Measurements from ENCODE around the gene PERP.
"Not testable (repeated sequence)": the region's sequence is repeated elsewhere in the genome, so short reads cannot be mapped to it uniquely, and the experiment has no call there.

Gene PERP

GRCh38 chr6:138104618-138105213 is 2.5 kb downstream of the PERP start:
- peak; percentile 12 for DNase-seq

- DNase-seq: no peak
Observed at GRCh38 chr6:138103871-138104270, 3.3 kb downstream of the PERP start.

DNA sequence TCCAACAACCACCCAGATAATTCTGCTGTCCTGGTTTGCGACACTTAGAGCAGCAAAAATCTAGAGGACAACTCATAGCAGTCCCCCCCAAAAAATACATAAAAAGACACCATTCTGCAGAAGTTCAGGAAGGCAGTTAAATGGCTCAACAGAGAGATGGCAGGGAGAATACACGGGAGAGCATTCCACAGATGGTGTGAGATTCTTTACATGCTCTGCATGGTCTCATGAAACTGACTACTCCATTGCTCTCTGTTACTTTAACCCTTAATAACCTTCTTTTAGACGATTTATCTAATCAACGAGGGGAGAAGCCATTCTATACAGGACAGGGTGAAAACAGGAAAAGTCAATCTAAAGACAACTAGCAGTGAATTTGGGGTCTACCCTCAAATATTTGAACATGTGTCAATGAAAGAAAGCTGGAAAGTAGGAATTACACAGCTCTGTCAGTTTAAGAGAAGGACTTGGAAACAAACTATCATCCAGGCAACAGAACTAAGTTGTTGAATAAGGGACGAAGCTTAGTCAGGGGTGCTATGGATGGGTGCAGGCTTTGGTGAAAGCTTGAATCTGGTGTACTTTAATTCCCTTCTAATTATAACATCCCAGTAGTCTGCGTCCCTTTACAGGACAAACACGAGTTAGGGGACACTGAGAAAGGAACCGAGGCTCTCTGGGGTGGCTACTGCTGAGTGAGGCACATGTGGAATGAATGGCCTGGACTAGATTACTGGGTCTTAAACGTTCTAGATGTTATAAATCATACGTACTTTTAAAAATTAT is 5.1 kb downstream of the PERP start:
- no peak for DNase-seq

GRCh38 chr6:138099832-138100231 is 7.4 kb downstream of the PERP start:
- no peak for DNase-seq

DNA sequence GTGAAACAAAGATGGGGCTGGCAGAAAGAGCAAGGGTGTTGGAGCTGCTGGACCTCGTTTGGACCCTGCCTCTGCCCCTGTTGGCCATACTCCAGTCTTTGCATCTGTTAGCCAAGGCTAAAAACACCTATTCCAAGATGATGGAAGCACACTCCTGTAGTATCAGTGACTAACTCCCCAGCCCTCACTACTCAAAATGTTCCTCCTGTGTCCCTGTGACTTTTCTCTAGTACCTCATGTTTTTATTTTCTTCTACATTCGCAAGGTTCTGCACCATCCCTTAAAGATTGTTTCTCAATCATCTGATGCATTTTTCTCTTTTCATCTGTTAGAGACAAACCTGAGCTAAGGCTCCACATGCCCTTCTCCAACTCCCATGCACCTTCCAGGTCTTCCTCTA is 8.9 kb downstream of the PERP start:
- no peak for DNase-seq

- DNase-seq: no peak
Observed at GRCh38 chr6:138094260-138094659, 13.0 kb downstream of the PERP start.

GRCh38 chr6:138093632-138094031 is 13.6 kb downstream of the PERP start:
- no peak for DNase-seq

DNA sequence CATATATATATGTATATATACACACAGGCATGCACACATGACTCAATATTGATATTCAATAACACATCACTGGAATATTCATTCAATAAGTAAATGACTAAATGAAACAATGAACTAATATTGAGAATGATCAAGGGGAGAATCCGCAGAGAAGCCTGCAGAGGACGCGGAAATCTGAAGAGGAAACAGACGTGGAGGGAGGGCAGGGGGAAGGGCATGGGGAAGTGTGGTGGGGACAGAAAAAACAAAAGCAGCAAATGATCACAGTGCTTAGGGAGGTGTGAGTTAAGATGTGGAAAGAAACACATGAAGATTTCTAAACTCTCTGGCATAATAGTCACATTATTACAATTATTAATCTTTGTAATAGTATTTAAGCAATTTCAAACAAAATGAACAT is 14.5 kb downstream of the PERP start:
- DNase-seq: no peak

GRCh38 chr6:138089325-138089724 is 17.9 kb downstream of the PERP start:
- DNase-seq: no peak

GRCh38 chr6:138088326-138088762 is 18.9 kb downstream of the PERP start:
- DNase-seq: peak; percentile 13

DNA sequence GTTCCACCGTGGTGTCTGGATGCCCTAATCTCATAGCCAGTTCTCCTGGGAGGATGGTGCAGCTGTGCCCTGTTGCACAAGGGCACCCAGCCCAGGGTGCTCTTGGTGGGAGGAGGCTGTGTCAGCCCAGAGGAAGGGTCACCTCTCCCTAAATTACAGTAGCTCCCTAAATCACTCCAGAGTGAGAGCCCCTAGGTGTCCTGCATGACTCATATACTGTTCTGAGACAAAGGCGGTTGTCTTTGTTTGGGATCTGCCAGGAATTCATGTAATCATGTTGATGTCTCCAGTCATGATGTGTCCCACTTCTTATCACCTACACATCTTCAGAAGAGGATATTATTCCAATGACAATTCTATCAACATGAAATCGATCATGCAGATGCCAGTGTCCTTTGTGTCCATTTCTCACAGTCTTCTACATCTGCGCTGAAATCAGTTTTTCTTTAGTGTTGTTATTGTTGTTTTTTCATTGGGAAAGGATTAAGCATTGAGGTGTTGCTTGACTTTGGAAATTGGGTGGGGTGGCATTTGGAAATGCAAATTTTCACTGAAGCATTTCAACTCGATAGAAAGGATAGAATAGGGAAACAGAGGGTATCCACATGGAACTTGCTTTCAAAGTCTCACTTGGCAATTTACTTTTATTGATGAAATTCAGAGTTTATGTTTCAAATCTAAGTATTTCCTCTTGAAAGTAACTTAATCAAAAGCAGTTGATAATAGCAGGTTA is 19.5 kb downstream of the PERP start:
- no peak for DNase-seq

- no peak for DNase-seq
Observed at GRCh38 chr6:138086573-138087196, 20.5 kb downstream of the PERP start.

DNA sequence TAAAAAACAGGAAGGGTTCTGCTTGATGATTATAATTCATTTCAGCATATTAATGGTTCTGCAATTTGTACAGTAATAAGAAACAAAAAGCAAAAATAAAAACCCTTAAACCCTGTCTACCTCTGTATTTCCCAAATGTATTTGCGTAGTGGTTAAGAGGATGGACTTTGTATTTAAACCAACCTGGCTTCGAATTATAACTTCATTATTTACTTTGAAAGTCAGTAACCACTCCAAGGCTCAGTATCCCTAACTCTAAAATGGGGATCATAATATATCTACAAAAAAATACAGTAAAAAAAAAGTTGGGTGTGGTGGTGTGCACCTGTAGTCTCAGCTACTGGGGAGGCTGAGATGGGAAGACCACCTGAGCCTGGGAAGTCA is 21.4 kb downstream of the PERP start:
- no peak for DNase-seq

DNA sequence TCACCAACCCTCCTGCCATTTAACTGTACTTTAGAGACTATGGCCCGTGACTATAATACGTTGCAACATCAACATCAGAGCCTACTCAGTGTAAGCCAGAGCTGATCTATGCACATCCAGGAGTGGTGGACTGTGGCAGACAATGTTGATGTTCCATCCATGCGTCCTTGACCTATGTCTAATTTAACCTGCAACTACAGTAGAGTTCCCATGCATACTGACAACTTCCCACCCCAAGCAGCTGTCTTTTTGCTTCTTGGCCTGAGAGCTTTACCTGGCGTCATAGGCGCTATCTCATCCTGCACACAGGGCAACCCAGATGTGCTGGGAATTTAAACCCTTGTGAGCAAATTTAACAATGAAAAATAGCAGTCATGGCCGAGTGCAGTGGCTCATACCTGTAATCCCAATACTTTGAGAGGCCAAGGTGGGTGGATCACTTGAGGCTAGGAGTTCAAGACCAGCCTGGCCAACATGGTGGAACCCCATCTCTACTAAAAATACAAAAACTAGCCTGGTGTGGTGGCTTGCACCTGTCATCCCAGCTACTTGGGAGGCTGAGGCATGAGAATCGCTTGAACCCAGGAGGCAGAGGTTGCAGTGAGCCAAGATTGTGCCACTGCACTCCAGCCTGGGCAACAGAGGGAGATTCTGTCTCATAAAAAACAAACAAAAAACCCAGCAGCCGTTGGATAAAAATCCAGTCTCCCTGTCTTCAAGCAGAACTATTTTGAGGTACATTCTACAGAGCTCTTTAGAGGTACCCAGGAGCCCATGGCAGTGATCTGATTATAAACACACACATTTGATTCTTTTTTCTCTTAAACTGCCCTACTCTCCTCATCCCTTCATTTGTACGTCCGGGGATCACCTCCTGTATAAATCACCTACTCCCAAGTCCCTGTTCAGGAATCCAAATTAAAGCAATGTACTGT is 22.0 kb downstream of the PERP start:
- no peak for DNase-seq

DNA sequence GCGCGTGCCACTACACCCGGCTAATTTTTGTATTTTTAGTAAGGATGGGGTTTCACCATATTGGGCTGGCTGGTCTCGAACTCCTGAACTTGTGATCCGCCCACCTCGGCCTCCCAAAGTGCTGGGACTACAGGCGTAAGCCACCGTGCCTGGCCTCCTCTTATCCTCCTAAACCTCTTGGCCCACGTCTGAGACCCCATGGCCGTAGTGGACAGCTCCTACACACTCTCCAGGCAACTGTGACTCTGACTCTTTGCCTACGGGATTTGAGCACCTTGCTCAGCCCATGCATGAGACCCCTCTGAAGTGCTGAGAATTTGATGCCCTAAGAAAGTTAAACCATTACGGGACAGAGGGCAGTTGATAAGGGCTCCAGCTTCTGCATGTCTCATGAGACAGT is 25.0 kb downstream of the PERP start:
- no peak for DNase-seq

DNA sequence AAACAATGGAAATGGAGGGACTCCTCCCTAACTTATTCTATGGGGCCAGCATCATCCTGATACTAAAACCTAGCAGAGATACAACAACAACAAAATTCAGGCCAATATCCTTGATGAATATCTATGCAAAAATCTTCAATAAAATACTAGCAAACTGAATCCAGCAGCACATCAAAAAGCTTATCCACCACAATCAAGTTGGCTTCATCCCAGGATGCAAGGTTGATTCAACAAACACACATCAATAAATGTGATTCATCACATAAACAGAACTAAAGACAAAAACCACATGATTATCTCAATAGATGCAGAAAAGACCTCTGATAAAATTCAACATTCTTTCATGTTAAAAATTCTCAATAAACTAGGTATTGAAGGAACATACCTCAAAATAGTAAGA is 27.7 kb downstream of the PERP start:
- DNase-seq: not testable (repeated sequence)

- DNase-seq: no peak
Observed at GRCh38 chr6:138078491-138078890, 28.7 kb downstream of the PERP start.

GRCh38 chr6:138073264-138073663 is 34.0 kb downstream of the PERP start:
- DNase-seq: no peak

DNA sequence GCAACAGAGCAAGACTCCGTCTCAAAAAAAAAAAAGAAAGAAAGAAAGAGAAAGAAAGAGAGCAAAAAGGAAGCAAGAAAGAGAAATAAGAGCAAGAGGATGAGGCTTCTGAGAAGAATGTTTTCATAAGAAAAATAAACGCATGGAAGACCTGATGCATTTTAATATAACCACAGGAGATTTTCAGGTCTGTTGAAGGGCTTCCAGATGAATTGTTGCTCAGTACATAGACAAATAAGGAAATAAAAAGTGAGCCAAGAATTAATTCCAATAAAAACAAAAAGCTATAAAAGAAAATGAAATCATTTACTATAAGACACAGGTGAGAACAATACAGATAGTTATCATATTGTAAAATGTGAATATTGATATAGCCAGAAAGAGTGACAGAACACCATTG is 43.5 kb downstream of the PERP start:
- no peak for DNase-seq

- no peak for DNase-seq
Observed at GRCh38 chr6:138054982-138055381, 52.2 kb downstream of the PERP start.

DNA sequence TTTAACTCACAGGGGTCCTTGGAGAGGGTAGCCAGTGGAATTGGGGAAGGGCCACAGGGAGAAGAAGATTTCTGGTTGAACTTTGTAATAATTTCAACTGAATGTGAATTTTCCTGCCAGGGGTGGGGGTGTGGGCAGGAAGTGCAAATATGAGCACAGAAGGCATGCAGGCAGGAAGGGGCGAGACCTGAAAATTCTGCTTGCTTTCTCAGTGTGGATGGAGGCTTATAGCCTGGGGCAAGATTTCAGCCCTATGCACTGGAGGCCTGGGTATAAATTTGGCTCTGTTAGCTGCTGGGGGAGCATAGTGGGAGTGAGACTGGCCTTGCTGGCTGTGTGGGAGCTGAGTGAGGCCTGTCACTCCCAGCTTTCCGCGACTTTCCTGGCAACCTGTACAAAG is 54.4 kb downstream of the PERP start:
- no peak for DNase-seq

DNA sequence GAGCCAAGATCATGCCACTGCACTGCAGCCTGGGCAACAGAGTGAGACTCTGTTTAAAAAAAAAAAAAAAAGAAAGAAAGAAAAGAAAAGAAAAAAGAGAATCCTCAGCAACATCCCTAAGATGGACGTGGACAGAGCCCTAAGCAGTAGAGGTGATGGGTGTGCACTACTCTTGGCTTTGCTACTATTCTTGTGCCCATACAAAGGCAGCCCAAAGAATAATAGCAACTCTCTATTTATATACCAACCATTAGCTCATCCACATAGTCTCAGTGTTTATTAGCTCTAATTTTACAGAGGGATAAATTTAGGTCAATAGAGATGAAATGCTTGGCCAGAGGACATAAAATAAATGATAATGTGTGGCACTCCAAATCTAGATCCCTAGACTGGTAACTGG is 62.2 kb downstream of the PERP start:
- DNase-seq: no peak

GRCh38 chr6:138044458-138044857 is 62.8 kb downstream of the PERP start:
- DNase-seq: no peak

Measured in hematopoietic multipotent progenitor cell treated with erythropoietin and hydrocortisone succinate and interleukin-3 and kit ligand, for 6 days (in vitro differentiated cells).